Stimulated activated naive CD8-positive, alpha-beta T cell treated with anti-CD3 and anti-CD28 coated beads, Interleukin-15, Interleukin-2, amounts not matched to agents 100 U/mL and 50 U/mL, for 24 hours (primary cell): ENCODE data around the gene KIF3B.
"Not testable (repeated sequence)": the region's sequence is repeated elsewhere in the genome, so short reads cannot be mapped to it uniquely, and the experiment has no call there.

Experiments
- ATAC-seq: fragments of 150-1000 bp; cut with Tn5 transposase; one replicate; pipeline ENCODE4 v1.10.0; 2021
- DNase-seq: peaks from one replicate; pipeline ENCODE4 v3.0.0; 2021

Gene KIF3B

DNA sequence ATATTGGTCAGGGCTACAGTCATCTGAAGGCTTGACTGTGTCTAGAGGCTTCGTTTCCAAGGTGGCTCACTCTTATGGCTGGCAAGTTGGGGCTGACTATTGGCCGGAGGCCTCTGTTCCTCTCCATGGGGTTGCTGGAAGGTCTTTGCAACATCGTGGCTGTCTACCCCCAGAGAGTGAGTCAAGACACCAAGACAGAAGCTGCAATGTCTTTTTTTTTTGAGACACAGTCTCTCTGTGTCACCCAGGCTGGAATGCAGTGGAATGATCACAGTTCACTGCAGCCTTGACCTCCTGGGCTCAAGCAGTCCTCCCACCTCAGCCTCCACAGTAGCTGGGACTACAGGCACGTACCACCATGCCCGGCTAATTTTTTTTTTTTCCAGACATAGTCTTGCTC, 29.4 kb upstream of the KIF3B start:
- peak; percentile 32 for DNase-seq
- ATAC-seq: no peak

DNA sequence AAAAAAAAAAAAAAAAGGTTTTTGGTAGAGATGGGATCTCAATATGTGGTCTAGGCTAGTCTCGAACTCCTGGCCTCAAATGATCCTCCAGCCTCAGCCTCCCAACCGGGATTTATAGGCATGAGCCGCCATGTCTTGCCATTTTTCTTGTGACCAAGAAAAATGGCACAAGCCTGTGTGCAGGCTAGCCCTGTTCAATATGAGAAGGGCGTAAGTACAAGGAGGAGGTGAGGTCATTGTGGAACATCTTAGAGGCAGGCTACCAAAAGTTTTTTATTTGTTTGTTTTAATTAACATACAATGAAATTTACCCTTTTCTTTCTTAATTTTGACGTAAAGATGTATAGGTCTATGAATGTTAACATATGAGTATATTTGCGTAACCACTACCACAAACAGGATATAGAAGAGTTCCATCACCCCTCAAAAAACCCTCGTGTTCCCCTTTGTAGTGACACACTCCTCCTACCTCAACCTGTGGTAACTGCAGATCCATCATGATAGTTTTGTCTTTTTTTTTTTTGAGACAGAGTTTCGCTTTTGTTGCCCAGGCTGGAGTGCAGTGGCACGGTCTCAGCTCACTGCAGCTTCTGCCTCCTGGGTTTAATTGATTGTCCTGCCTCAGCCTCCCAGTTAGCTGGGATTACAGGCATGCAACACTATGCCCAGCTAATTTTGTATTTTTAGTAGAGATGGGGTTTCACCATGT, 28.3 kb upstream of the KIF3B start:
- ATAC-seq (peak; percentile 79), DNase-seq (peak; percentile 42)

DNA sequence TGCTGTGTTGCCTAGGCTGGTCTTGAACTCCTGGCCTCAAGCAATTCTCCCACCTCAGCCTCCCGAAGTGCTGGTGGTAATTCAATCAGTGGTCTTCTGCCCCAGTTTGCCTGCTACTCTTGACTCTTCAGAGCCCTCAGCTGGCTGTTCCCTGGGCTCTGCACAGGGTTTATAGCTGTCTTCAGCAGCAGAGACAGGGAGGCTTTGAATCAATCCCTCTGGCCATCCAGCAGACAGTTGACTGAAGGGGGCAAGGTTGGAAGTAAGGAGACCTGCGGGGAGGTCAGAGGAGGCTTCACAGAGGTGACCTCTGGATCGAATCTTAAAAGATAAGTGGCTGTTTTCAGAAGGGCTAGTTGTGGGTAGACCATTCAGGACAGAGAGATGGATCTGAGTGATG, 26.0 kb upstream of the KIF3B start:
- no peak for ATAC-seq

DNA sequence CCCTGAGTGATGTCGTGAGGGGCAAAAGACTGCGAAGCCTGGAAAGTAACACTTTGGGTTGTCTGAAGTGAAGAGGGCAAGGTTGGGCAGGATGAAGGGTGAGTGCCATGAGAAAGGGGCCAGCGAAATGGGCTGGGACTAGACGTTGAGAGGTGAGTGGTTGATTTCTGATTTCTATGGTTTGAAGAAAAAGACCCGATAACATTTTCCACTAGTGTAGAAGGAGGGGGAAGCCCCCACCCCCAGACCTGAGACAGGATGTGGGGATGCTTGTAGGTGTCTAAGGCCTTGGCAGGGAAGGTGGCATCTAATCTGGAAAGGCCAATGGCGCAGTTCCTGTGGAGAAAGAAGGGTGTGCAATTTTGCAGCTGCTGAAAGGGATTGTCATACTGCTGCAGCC, 25.3 kb upstream of the KIF3B start:
- DNase-seq: peak; percentile 92
- ATAC-seq: peak; percentile 80

More for the DNA sequence above, 26.0 kb upstream of the KIF3B start:
- DNase-seq: peak; percentile 34

DNA sequence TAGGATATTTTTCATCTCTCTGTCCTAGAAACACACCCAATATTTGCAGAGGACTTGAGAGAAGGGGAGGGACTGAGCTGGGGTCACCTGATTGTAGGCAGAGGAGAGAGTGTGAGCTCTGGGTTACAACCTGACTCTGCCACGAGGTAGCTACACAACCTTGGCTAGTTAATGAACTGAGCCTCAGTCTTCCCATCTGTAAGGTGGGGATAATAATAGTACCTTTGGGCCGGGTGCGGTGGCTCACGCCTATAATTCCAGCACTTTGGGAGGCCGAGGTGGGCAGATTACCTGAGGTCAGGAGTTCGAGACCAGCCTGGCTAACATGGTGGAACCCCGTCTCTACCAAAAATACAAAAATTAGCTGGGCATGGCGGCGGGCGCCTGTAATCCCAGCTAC, 16.5 kb upstream of the KIF3B start:
- DNase-seq, ATAC-seq: not testable (repeated sequence)

DNA sequence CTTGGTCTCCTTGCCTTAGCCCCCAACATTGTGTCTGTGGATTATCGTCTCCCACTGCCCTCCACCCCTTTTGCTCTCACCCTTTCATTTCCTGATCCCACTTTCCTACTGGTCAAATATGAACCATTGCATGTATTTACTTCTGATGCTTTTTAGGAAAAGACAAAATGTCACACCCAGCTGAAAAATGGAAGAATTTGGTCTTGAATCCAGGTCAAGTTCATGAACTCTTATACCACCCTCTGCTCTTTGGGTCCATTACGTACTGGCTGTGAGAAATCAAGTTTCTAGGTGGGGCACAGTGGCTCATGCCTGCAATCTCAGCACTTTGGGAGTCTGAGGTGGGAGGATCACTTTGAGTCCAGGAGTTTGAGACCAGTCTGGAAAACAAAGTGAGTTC, 15.8 kb upstream of the KIF3B start:
- no peak for ATAC-seq
- DNase-seq: no peak

DNA sequence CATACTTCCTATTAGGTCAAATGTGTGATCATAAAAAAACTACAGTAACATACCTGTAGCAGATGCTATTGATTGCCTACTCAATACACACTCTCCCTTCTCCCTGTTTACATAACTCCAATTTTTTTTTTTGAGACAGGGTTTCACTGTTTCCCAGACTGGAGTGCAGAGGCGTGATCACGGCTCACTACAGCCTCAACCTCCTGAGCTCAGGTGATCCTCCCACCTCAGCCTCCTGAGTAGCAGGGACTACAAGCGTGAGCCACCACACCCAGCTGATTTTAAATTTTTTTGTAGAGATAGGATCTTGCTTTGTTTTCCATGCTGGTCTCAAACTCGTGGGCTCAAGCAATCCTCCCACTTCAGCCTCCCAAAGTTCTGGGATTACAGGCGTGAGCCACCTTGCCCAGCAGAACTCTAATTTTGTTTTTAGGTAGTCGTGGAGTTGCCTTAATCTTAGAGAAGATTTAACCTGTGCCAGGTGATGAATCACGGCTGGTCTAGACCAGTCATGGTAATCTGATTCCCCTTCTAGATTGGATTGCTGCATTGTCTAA, 14.0 kb upstream of the KIF3B start:
- ATAC-seq (no peak), DNase-seq (no peak)

DNA sequence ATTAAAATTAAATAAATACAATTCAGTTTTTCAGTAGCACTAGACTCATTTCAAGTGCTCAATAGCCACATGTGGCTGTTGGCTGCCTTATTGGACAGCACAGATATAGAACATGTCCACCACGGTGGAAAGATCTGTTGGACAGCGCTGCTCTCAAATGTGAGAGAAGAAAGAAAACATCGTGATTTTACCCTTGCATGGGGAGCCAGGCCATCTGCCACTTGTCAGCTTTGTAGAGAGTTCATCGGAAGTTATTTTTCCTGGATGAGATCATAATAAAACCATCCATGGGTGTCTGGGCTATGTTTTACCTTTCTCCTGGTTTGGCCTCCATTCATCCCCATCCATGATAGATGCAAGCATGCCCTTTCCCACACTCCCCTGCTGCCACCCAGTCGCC, 5.8 kb upstream of the KIF3B start:
- DNase-seq: no peak
- ATAC-seq: no peak

DNA sequence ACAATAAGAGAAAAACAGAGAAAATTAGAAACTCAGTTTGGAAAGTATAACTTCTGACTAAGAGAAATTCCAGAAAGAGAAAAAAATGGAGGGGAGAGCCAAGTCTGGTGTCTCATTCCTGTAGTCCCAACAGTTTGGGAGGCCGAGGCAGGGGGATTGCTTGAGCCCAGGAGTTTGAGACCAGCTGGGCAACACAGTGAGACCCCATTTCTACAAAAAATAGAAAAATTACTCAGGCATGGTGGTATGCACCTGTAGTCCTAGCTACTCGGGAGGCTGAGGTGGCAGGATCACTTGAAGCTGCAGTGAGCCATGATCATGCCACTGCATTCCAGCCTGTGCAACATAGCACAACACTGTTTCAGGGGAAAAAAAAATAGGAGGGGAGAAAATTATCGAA, 3.1 kb upstream of the KIF3B start:
- no peak for DNase-seq

DNA sequence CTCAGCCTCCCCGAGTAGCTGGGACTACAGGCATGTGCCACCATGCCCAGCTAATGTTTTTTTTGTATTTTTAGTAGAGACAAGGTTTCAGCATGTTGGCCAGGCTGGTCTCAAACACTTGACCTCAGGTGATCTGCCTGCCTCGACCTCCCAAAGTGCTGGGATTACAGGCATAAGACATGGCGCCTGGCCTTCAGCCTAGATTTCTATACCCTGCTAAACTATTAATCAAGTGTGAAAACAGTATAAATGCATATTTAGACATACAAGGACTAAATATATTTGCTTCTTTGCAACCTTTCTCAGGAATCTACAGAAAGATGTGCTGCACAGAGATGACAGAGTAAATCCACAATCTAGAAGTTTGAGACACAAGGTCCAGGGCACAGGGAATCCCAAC, 2.3 kb upstream of the KIF3B start:
- not testable (repeated sequence) for DNase-seq, ATAC-seq

More for the DNA sequence above, 3.1 kb upstream of the KIF3B start:
- ATAC-seq: no peak

DNA sequence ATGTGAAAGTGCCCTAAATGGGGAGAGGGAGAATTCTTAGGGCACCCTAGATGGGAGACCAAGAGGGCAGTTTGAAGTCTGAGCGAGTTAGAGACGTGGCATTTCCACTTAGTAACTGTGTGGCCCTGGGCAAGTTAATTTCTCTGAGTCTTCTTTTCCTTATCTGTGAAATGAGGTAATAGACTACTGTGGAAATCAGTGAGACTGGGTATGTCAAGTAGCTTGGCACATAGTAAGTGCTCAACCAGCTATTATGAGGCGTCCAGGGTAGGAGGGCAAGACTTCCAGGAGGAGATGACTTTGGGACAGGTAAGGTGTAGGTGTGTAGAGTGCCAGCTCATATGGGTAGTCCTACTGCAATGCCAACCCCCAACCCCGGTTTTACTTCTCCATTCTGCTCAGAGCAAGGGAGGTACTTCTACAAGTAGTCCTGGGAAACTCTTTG, 770 bp downstream of the KIF3B start:
- ATAC-seq (peak; percentile 24), DNase-seq (peak; percentile 35)

DNA sequence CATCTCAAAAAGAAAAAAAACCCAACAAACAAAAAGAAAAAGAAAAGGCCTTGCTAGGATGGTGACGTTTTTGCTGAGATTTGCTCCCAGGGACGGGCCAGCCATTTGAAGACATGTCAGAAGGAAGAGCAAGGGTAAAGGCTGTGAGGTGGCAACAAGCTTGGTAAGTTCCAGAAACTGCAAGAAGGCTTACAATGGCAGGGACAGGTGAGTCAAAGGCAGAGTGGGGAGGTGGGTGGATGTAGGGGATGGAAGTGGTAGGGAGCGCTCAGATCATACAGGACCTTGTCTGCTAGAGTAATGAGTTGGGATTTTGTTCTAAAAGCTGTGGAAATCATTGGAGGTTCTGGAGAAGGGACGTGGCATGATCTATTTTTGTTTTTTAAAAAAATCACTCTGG, 4.3 kb downstream of the KIF3B start:
- ATAC-seq (no peak), DNase-seq (no peak)

DNA sequence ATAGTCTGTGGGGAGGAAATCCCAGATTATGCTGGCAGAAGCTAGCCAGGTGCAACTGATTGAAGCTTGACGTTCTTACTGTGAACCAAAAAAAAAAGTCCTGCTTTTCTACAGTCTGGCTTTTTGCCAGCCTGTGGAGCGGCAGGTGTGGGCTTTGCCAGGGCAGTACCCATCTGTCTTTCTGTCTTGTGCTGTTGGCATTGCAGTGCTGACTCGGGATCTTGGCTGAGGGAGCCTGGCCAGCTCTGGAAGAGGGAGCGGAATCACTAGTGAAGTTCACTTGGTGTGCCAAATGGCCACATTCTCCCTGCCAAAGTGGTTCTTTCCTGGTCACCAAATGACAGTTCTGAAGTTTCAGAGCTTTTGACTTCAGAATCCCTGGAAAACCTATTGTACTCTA, 5.0 kb downstream of the KIF3B start:
- DNase-seq (no peak), ATAC-seq (no peak)

DNA sequence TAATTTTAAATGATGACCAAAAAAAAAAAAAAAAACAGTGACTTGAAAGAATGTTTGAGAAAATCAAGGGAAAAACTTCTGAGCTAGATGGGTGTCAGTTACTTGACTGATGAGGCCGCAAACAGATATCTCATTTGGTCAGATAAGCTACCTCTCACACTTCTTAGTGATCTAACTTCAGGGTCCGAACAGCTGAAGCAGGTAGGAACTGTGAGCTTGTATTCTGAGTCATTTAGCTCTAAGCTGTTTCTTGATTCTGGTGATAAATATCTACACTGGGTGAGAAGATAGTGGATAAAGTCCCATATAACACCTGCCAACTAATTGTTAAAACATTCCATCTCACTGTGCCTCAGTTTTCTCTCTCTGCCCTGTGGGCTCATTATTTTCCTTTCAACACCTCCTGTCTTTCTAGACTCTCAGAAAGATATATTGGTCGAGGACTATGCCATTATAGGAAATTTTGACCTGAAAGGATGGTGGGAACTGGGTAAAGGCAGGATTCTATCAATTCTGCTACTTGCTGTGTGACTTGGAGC, 7.7 kb downstream of the KIF3B start:
- peak; percentile 53 for ATAC-seq
- DNase-seq: no peak

DNA sequence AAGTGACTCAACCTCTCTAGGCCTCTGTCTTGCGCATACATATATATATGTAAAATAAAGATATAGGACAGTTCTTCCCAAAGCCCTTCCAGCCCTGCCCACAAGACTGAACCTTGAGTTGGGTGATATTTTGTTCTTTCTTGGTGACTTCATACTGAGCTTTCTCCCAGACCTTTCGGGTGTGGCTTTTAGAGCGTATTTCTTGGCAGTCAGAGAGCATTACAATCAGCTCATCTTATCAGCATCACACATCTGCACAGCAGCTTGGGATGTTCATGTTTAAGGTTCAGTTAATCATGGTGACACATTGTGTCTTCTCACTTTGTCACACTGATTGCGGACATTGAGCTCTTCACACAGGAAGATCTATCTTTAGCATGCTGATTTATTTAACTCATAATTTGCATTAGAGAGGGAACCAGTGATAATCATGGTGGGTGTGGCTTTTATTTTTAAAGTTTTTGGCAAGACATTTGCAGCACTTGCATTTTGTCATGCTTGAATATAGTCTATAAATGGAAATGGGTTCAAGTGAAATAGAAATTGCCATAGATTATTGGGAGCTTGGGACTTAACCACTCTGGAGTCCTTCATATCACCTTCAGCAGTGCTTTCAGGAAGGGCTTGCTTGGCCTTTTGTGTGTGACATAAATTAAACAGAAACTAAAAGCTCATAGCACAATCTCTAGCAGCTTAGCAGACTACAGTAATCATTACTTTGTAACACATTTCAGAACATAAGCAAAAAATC, 8.3 kb downstream of the KIF3B start:
- DNase-seq: peak; percentile 48
- ATAC-seq: peak; percentile 87

DNA sequence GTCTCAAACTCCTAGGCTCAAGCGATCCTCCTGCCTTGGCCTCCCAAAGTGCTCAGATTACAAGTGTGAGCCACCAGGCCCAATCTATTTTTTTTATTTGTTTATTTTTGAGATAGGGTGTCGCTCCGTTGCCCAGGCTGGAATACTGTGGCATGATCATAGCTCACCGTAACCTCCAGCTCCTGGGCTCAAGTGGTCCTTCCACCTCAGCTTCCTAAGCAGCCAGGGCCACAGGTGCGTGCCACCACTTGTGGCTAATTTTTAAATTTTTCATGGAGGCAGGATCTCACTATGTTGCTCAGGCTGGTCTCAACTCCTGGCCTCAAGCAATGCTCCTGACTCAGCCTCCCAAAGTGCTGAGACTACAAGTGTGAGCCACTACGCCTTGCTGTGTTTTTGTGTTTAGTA, 9.8 kb downstream of the KIF3B start:
- ATAC-seq: no peak
- no peak for DNase-seq

DNA sequence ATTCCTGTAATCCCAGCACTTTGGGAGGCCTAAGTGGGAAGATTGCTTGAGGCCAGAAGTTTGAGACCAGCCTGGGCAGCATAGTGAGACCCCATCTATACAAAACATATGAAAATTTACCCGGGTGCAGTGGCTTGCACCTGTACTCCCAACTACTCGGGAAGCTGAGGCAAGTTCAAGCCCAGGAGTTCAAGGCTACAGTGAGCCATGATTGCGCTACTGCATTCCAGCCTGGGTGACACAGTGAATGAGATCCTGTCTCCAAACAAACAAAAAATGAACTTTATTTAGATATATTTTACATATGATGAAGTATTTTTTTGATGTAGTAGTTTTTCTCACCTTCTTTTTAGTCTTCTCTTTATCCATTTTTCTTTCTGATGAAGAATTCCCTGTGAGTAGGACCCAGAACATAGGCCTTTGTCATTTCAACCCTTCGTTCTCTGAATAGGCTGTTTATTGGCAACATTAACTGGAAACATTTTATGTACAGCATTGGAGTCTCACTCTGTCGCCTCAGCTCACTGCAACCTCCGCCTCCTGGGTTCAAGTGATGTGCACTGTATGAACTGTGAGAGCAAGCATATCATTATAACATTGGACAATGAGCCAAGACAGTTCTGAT, 10.9 kb downstream of the KIF3B start:
- DNase-seq: no peak

DNA sequence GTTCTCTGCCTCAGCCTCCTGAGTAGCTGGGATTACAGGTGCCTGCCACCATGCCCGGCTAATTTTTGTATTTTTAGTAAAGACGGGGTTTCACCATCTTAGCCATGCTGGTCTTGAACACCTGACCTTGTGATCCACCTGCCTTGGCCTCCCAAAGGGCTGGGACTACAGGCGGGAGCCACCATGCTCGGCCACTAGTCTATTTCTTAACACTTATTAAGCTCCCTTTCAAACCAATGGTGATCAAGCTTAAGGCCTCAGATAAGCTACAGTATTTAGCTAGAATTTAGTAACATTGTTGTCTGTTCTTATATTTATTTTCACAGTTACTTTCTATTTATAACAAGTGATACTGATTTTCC, 11.8 kb downstream of the KIF3B start:
- not testable (repeated sequence) for DNase-seq, ATAC-seq

More for the DNA sequence above, 10.9 kb downstream of the KIF3B start:
- no peak for ATAC-seq

DNA sequence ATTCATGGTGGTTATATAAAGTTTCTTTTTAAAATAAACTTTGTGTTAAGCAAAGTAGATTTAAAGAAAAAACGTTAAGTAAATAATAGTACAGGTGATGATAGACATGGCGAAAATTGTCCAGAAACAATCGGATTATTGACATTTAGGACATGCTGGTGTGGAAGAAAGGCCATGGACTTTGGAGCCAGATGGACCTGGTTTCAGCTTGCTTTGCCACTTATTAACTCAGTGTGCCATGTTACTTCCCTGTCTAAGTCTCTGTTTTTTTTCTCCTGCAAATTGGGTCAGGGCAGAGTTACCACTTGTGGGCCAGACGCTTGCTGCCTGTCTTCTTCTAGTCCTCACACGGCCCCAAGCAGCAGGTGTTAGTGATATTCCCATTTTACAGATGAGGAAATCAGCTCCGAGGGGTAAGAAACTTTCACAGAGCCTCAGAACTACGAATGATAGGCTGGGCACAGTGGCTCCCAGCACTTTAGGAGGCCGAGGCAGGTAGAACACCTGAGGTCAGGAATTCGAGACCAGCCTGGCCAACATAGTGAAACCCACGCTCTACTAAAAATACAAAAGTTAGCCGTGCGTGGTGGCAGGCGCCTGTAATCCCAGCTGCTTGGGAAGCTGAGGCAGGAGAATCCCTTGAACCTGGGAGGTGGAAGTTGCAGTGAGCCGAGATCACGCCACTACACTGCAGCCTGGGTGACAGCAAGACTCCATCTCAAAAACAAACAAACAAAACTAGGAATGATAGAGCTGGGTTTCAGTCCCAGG, 12.4 kb downstream of the KIF3B start:
- ATAC-seq (no peak), DNase-seq (no peak)

DNA sequence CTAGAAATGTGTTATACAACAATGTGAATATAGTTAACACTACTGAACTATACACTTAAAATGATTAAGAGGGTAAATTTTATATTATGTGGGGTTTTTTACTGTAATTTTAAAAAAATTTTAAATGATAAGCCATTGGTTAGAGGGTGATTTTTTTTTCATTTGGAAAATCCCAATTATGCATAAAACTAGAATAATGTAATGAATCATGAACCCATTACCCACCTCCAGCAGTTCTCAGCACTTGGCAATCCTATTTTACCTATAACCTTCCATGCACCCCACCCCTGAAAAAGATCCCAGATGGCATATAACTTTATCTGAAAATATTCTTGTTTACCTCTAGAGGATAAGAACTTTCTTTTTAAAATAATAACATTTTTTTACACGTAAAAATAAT, 13.7 kb downstream of the KIF3B start:
- DNase-seq (no peak), ATAC-seq (peak; percentile 66)

DNA sequence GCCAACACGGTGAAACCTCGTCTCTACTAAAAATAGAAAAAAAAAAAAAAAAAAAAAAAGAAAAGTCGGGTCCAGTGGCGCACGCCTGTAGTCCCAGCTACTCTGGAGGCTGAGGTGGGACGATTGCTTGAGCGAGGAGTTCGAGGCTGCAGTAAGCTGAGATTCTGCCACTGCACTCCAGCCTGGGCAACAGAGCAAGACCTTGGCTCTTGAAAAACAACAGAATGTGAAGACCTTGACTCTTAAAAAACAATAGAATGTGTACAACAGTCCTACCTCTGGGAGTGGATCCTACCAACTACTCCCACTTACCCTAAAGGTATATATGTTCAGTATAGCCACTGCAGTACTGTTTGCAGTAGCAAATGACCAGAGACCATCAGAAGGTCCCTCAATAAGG, 15.1 kb downstream of the KIF3B start:
- ATAC-seq (no peak), DNase-seq (no peak)

DNA sequence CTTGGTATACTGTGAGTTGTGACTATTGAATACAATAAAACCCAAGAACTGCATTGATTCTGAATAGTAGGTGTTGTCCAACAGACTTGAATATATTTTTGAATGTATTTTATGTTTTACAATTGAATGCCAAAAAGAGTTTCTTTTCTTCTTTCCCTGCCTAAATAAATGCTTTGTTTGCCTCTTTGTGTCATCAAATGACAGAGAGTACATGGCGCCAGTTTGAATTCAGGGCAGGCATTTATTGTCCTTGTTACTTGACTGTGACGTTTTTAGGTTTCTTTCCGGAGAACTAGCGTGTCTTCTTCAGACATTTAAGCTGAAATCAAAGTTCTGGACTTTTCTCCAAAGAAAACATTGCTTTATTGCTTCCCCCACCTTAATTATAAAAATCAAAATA, 16.6 kb downstream of the KIF3B start:
- no peak for ATAC-seq
- DNase-seq: no peak
